Activated CD8-positive, alpha-beta memory T cell treated with anti-CD3 and anti-CD28 coated beads, Interleukin-2, amount 10 ng/mL, durations not matched to agents 7 days and 5 days (primary cell): ENCODE measurements around the gene PTPN3. TPM values are rescaled to one million over a fixed set of nuclear protein-coding genes. Genes with fewer than 3 reads are reported as not detected.
A peak's percentile ranks its signal among the peaks of the same experiment; 100 is the strongest.

Experiments used
- ATAC-seq: fragments of 150-1000 bp; cut with Tn5 transposase; one replicate; pipeline ENCODE4 v1.10.0; 2021; ENCODE audit warnings: moderate library complexity
- CTCF ChIA-PET: fragments of 350-600 bp; sonication (Branson Sonifier 250); formaldehyde crosslinking; loops from one replicate; lab custom pipeline; 2021; ENCODE audit warnings: antibody characterized with exemption; lab: Charles Lee
- DNase-seq: peaks from one replicate; pipeline ENCODE4 v3.0.0-alpha.2; 2020
- H3K27ac Mint-ChIP-seq: one replicate; pipeline ENCODE4 v1.8.0; 2021; ENCODE audit warnings: mild to moderate bottlenecking, mixed read lengths
- H3K27me3 Mint-ChIP-seq: one replicate; pipeline ENCODE4 v1.8.0; 2021; ENCODE audit warnings: mixed read lengths
- H3K36me3 Mint-ChIP-seq: one replicate; pipeline ENCODE4 v1.8.0; 2021; ENCODE audit warnings: mild to moderate bottlenecking, mixed read lengths
- H3K4me1 Mint-ChIP-seq: one replicate; pipeline ENCODE4 v1.8.0; 2021; ENCODE audit warnings: mixed read lengths
- H3K4me3 Mint-ChIP-seq: one replicate; pipeline ENCODE4 v1.8.0; 2021; ENCODE audit warnings: mild to moderate bottlenecking, moderate library complexity, mixed read lengths
- H3K9me3 Mint-ChIP-seq: one replicate; pipeline ENCODE4 v1.8.0; 2022; ENCODE audit warnings: low read depth, mixed read lengths
- total RNA-seq, 2 experiments: library from RNA; stranded (reverse); gene quantifications; one replicate each; pipeline ENCODE4 v1.2.3, GENCODE V29; 2021

The PTPN3 gene
- total RNA-seq, 2 experiments from 2014 or later, result 0.50 to 4.1 TPM

- Mint-ChIP-seq H3K4me1 (peaks cover 7% of the 10 kb centered on the region), H3K27me3 (peaks cover 72% of the 10 kb centered on the region), H3K36me3 (peaks cover 5% of the 10 kb centered on the region), H3K9me3 (peaks cover 2% of the 10 kb centered on the region), H3K27ac (no peak overlapping the region), H3K4me3 (no peak overlapping the region)
- no peak for DNase-seq
- CTCF ChIA-PET, result interaction anchor here (2.4 kb wide), 1 partner anchor 57 kb away, joined by 6 read pairs; no protein-coding TSS in a partner anchor
- no peak for ATAC-seq
Observed at GRCh38 chr9:109497226-109498153, 617 bp downstream of the PTPN3 start.

DNA sequence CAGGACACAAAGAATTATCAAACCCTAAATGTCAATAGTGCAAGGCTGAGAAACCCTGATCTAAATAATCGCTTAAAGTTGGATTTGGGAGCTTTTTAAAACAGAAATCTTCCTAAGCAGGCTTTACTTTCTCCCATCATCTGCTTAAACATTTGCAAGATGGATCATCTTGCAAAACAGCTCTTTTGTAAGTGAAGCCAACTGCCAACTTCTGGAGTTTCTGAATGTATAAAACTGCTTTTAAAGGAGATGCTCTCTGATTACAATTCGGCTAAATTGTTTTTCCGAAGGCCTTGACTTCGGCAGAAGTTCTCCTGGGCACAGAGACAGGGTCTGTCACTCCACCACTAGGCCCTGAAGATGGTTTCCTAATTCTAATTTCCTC is 1.3 kb downstream of the PTPN3 start:
- DNase-seq (no peak), ATAC-seq (no peak)
- Mint-ChIP-seq H3K36me3 (peaks cover 5% of the 10 kb centered on the region), H3K27ac (no peak overlapping the region), H3K27me3 (peaks cover 65% of the 10 kb centered on the region), H3K4me1 (peaks cover 7% of the 10 kb centered on the region), H3K9me3 (peaks cover 2% of the 10 kb centered on the region), H3K4me3 (no peak overlapping the region)
- CTCF ChIA-PET, result interaction anchor here (2.4 kb wide), 1 partner anchor 56 kb away, joined by 6 read pairs; no protein-coding TSS in a partner anchor

- no peak for ATAC-seq
- Mint-ChIP-seq H3K4me3 (no peak overlapping the region), H3K4me1 (peaks cover 7% of the 10 kb centered on the region), H3K9me3 (peaks cover 2% of the 10 kb centered on the region), H3K36me3 (peaks cover 5% of the 10 kb centered on the region), H3K27me3 (peaks cover 59% of the 10 kb centered on the region), H3K27ac (no peak overlapping the region)
- CTCF ChIA-PET, result no interaction called here
- no peak for DNase-seq
Observed at GRCh38 chr9:109496218-109496617, 1.9 kb downstream of the PTPN3 start.

DNA sequence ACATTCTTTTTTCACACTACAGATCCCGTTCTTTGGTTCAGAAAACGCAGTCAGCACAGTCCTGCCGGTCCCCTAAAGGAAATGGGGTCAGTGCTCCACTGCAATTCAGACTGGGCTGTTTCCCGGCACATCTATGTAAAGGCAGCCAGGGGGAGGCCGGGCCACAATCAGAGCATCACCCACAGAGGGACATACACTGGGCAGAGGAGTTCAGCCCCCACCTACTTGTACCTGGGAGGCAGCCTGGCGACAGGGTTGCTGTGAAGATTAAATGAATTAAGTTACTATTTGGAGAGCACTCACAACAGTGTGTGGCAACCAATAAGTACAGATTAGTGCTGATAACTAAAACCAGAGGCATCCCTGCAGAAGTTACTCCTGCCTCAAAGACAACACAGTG is 4.5 kb downstream of the PTPN3 start:
- ATAC-seq, result no peak
- H3K27ac Mint-ChIP-seq, result no peak overlapping the region
- H3K4me3 Mint-ChIP-seq, result no peak overlapping the region
- no peaks in the 10 kb centered on the region for H3K9me3 Mint-ChIP-seq
- no peak for DNase-seq
- peaks cover 1% of the 10 kb centered on the region for H3K36me3 Mint-ChIP-seq
- H3K27me3 Mint-ChIP-seq, result peaks cover 39% of the 10 kb centered on the region
- CTCF ChIA-PET, result no interaction called here
- H3K4me1 Mint-ChIP-seq, result peaks cover 2% of the 10 kb centered on the region

- Mint-ChIP-seq H3K4me3 (no peak overlapping the region), H3K27me3 (peaks cover 28% of the 10 kb centered on the region), H3K4me1 (no peaks in the 10 kb centered on the region), H3K36me3 (no peaks in the 10 kb centered on the region), H3K9me3 (no peaks in the 10 kb centered on the region), H3K27ac (no peak overlapping the region)
- CTCF ChIA-PET, result no interaction called here
- no peak for DNase-seq
- no peak for ATAC-seq
Observed at GRCh38 chr9:109491590-109491989, 6.5 kb downstream of the PTPN3 start.

DNA sequence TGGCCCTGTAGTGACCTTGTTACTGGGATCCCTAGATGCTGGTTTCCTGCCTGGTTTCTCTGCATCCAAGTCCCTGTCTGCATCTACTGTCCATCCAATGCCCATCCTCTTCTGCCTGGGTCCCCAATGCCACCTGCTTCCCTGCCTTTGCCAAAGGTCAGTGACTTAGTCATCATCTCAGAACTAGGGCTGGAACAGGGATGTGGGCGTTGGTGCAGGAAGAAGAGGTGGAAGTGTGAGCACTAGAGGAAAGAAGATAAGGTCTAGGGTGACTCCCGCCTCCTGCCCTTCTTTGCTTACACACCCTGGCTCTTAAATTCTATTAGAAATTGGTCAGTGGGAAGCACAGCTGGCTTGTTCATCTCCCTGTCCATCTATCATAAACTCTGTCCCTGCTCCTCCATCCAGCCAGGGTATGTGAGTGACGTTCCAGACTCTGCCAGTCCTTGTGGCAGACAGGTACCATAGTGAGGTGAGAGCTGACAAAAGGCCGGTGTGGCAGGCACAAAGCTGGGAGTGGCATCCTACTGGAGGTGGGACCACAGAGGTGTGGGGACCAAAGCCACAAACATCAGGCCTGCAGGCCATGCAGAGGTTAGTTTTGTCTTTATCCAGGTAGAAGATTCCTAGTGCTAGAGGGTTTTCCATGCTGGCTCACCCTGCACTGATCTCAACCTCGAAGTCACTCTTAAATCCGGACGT is 9.2 kb downstream of the PTPN3 start:
- no peaks in the 10 kb centered on the region for H3K36me3 Mint-ChIP-seq

GRCh38 chr9:109488351-109488750 is 9.8 kb downstream of the PTPN3 start:
- Mint-ChIP-seq H3K4me3 (no peak overlapping the region), H3K27me3 (peaks cover 6% of the 10 kb centered on the region), H3K36me3 (no peaks in the 10 kb centered on the region), H3K27ac (no peak overlapping the region), H3K4me1 (no peaks in the 10 kb centered on the region), H3K9me3 (no peaks in the 10 kb centered on the region)
- DNase-seq (no peak), ATAC-seq (no peak)
- CTCF ChIA-PET, result interaction anchor here (1.0 kb wide), 1 partner anchor 48 kb away, joined by 3 read pairs; no protein-coding TSS in a partner anchor

More for the DNA sequence above, 9.2 kb downstream of the PTPN3 start:
- no peak for ATAC-seq
- Mint-ChIP-seq H3K4me1 (no peaks in the 10 kb centered on the region), H3K4me3 (no peak overlapping the region), H3K27me3 (peaks cover 9% of the 10 kb centered on the region), H3K9me3 (no peaks in the 10 kb centered on the region), H3K27ac (no peak overlapping the region)
- CTCF ChIA-PET, result no interaction called here
- DNase-seq, result no peak

DNA sequence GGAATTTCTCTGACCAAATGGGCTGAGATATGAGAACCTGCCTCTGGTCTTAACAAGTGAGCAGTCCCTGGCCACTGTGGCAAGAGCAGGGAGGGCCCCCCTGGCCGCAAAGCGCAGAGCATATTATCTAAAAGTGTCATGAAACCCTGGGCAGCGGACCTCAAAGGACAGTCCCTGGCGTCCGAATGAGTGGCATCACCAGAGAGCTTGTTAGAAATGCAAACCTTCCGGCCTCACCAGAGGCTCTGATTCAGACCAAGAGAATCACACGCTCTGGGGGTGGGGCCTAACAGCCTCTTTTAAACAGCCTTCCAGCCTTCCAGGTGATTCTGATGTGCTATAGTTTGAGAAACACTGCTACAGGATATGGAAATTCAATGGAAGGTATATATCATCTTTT is 10.9 kb downstream of the PTPN3 start:
- ATAC-seq (no peak), DNase-seq (no peak)
- CTCF ChIA-PET, result no interaction called here
- Mint-ChIP-seq H3K4me1 (peaks cover 4% of the 10 kb centered on the region), H3K9me3 (no peaks in the 10 kb centered on the region), H3K27ac (no peak overlapping the region), H3K36me3 (no peaks in the 10 kb centered on the region), H3K4me3 (no peak overlapping the region), H3K27me3 (peaks cover 3% of the 10 kb centered on the region)

GRCh38 chr9:109483744-109484429 is 14.2 kb downstream of the PTPN3 start:
- Mint-ChIP-seq H3K36me3 (no peaks in the 10 kb centered on the region), H3K9me3 (no peaks in the 10 kb centered on the region), H3K27me3 (peaks cover 7% of the 10 kb centered on the region), H3K4me1 (peaks cover 10% of the 10 kb centered on the region), H3K4me3 (no peak overlapping the region), H3K27ac (no peak overlapping the region)
- no peak for ATAC-seq
- CTCF ChIA-PET, result interaction anchor here (1.8 kb wide), 1 partner anchor 14 kb away, joined by 5 read pairs; no protein-coding TSS in a partner anchor
- no peak for DNase-seq

GRCh38 chr9:109482391-109482916 is 15.7 kb downstream of the PTPN3 start:
- CTCF ChIA-PET, result interaction anchor here (0.9 kb wide), 1 partner anchor 21 kb away, joined by 4 read pairs; no protein-coding TSS in a partner anchor
- Mint-ChIP-seq H3K27me3 (peaks cover 12% of the 10 kb centered on the region), H3K36me3 (no peaks in the 10 kb centered on the region), H3K4me1 (peaks cover 13% of the 10 kb centered on the region), H3K9me3 (no peaks in the 10 kb centered on the region), H3K27ac (no peak overlapping the region), H3K4me3 (no peak overlapping the region)
- ATAC-seq (no peak), DNase-seq (no peak)

DNA sequence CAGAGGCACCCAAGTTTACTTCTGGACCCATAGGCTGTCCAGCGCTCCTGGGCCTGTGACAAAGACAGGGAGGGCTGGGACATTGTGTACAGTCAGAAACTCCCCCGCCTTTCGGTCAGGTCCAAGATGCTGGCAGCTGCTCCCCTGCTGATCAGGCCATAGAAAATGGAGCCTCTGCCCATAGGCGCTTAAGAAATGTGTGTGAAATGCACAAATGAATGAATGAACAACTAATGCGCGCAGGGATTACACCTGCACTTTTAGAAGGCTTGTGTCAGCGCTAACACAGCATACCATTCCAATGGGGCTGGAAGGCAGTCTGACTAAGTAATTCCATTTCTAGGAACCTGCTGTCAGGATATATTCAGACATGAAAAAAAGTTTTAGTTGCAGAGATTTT is 16.3 kb downstream of the PTPN3 start:
- no peaks in the 10 kb centered on the region for H3K9me3 Mint-ChIP-seq
- CTCF ChIA-PET, result no interaction called here
- no peak overlapping the region for H3K4me3 Mint-ChIP-seq
- no peak for DNase-seq
- peaks cover 12% of the 10 kb centered on the region for H3K27me3 Mint-ChIP-seq
- no peak for ATAC-seq
- no peaks in the 10 kb centered on the region for H3K36me3 Mint-ChIP-seq
- no peak overlapping the region for H3K27ac Mint-ChIP-seq
- peaks cover 14% of the 10 kb centered on the region for H3K4me1 Mint-ChIP-seq

DNA sequence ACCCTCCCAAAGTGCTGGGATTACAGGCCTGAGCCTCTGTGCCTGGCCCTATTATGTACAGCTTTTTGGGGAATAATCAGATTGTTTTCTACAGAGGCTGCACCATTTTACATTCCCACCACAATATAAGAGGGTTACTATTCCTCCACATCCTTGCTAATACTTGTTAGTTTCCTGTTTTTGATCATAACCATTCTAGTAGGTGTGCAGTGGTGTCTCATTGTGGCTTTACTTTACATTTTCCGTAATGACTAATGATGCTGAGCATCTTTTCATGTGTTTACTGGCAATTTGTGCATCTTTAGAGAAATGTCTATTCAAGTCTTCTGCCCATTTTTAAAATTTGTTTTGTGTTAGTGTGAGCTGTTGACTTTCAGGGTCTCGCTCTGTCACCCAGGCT is 18.3 kb downstream of the PTPN3 start:
- ATAC-seq (peak; percentile 16), DNase-seq (no peak)
- Mint-ChIP-seq H3K9me3 (no peaks in the 10 kb centered on the region), H3K27me3 (peaks cover 18% of the 10 kb centered on the region), H3K4me1 (peaks cover 14% of the 10 kb centered on the region), H3K27ac (no peak overlapping the region), H3K36me3 (no peaks in the 10 kb centered on the region), H3K4me3 (no peak overlapping the region)
- CTCF ChIA-PET, result interaction anchor here (2.0 kb wide), 1 partner anchor 10 kb away, joined by 10 read pairs; no protein-coding TSS in a partner anchor
